ELF-1 (cell line): ENCODE measurements around the gene EXOC7.
"Not testable (repeated sequence)": the region's sequence is repeated elsewhere in the genome, so short reads cannot be mapped to it uniquely, and the experiment has no call there.

Source experiments
- DNase-seq: peaks from one replicate; pipeline ENCODE4 v3.0.0-alpha.2; 2016; ENCODE audit warnings: low read depth, low spot score

Gene EXOC7

DNA sequence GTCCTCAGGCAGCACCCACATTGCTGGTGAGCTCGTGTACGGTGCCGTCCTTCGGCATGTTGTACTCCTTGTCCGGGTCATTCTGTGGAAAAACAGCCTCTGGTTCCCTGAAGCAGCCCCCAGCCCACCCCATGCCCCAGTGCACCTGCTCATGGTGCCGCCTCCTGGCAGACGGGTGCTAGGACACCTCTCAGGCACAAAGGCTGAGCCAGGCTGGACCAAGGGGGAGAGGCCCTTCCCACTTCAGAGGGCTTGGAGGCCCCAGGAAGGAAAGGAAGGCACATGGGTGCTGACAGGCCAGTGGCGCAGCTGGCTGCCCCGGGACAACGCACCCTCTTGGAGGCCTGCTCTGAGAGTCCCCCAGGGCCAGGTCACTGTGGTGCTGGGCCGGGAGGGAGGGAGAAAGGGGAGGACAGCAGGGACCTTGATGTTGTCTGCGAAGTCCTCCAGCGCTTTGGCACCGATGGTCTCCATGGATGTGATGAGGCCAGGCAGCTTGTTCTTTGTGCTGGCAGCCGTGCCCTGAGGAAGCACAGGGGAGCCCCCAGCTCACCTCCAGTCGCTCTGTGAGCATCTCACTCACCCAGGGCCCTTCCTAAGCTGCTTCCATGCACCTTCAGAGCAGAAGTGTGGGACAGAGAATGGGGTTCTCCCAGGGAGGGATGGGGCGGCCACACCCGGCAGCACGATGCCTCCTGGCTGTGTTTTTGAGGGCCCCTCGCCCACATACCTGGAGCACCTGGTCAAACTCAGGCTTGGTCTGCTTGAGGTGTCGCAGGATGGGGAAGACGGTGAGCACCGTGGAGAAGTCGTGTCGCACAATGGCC is 15.3 kb downstream of the EXOC7 start:
- DNase-seq: peak; percentile 30

DNA sequence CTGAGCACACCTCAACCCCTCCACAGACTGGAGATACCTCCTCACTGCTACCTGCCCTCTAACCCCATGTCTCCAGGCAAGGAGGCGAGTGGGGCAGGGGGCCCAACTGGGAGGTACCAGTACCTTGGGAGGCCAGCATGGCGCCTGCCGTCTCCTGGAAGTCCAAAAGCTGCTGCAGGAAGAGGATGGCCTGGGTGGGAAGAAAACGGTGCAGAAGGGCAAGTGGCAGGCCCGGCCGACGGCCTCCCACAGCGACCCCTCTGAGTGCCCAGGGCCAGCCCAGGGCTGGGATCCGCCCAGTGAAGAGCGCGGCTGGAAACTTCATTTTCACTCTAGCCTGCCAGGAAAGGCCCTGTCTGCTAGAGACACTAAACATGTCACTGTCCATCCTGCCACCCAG is 16.1 kb downstream of the EXOC7 start:
- no peak for DNase-seq

DNA sequence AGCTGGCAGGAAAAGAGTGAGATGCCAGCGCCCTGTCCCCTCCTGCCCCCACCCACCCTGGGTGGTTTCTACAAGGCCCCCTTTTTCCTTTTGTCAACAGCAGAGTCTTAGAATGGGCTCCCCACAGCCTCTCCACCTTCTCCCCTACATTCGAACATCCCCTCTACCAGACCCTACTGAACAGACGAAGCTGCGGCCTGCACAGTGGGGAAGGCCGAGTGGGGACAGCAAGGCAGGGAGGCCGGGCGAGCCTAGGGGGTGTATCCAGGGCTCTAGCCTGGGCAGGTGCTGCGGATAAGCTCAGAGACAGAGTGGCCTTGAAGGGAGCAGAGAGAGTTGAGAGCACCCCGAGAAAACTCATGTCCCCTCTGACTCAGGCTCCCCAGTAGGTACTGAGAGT is 17.2 kb downstream of the EXOC7 start:
- DNase-seq: no peak

DNA sequence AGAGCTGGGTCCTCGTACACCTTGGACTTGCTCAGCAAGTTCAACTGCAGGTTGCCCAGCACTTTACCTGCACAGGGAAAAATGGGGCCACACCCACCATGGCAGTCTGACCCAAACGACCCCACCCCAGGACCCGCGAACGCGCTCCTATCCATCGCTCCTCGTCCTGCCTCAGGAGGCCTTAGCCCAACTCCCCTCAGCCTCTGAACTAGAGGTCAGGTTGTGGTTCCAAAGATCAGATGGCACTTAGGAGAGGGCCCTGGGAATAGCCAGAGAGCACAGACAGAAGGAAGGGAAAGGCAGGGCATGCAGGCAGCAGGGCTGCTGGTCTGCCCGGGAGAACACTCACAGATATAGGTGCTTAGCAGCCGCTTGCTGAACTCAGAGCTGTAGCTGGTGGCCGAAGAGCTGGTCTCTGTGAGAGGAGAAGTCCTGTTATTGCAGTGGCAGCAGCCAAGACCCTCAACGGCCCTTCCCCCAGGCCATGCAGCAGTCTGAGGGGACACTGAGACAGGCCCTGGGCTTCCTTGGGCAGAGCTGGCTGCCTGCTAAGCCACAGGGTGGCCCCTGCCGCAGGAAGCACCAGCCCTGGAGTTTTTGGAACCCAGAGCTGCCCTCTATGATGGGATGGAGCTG is 17.7 kb downstream of the EXOC7 start:
- DNase-seq: no peak

DNA sequence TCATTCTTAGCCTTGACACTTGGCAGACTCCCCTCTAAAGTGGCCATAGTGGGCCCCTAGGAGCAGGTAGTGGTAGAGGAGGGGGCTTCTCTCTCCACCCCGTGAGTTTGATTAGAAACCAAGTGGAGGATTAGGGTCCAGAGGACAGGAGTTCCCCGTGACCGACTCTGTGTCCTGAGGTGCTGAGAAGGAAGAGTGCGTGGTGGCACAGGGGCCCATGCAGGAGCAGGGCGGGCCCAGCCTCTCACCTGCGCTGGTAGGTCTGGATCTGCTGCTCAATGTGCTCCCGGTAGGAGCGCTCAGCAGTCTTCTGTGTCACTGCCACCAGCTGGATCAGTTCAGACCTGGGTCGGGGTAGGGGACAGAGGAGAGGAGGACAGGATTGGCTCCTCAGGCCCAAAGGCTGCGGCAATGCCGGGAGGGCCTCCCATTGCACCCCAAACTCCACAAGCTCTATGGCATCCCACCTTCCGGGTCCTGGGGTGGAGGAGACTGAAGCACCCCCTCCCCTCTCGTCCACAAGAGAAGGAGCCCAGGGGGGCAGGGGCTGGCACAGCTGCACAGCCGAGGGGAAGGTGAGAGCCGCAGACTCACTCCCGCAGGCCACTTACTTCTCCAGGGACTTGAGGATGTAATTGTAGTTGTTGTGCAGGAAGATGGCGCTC is 18.4 kb downstream of the EXOC7 start:
- no peak for DNase-seq

DNA sequence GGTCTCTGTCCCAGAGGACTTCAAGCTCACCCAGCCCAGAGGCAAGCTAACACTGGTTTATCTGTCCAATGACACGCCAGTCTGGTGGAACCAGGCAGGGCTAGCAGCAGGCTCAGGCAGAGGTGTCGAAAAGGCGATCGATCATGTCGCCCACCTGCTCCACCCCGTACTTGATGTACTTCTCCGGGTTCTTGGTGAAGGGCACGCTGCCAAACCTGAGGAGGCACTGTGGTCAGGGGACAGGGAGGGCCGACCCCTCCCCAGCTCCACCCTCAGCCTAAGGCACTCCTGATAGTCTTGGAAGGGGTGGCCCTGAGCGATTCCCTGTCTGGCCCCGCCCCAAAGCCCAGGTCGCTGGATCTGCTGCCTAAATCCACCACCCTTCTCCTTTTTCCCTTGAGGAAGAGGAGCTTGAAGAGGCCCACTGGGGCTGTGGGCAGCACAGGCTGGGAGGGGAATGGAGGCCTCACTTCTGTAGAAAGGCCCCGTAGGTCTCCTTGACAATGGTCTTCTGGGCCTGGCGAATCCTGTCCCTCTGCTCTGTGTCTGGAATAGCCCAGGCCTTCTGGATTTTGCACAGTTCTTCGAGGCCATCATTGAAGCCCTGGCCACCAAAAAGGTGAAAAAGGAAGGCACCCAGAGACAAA is 19.9 kb downstream of the EXOC7 start:
- no peak for DNase-seq

DNA sequence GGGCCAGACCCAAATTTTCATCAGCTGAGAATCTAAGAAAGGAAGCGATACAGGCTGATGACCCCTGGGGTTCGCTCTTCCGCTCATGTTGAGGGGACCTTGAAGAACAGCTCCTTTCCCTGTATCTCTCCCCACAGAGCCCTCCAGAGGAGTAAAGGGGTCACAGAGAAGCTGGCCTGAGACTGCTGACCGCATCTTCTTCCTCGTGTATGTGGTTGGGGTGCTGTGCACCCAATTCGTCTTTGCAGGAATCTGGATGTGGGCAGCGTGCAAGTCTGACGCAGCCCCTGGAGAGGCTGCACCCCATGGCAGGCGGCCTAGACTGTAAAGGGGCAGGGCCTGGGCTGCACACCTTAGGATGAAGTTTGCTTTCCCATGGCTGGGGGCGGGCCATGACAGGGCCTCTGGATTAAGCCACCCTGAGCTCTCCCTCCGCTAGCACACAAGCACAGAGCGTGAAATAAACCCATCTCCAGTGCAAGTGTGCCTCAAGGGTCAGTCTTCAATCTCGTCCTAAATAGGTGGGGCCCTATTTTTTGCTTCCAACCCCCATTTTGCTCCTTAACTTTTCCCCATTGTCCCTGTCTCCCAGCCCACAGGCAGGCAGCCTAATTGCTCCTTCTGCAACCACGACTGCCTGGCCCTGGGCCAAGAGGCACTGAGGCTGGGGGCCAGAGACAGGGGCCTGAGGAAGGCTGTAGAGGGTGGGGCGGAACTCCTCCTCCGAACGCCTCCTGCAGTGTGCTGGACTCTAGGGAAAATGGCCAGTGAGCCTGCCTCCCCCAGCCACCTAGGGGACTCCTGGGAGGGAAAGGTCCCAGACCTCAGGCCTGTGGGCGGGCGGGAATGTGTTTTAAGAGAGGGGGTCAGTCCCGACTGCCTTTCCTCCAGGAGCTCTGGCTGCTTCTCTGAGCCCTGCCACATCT is 21.0 kb downstream of the EXOC7 start:
- DNase-seq: no peak

DNA sequence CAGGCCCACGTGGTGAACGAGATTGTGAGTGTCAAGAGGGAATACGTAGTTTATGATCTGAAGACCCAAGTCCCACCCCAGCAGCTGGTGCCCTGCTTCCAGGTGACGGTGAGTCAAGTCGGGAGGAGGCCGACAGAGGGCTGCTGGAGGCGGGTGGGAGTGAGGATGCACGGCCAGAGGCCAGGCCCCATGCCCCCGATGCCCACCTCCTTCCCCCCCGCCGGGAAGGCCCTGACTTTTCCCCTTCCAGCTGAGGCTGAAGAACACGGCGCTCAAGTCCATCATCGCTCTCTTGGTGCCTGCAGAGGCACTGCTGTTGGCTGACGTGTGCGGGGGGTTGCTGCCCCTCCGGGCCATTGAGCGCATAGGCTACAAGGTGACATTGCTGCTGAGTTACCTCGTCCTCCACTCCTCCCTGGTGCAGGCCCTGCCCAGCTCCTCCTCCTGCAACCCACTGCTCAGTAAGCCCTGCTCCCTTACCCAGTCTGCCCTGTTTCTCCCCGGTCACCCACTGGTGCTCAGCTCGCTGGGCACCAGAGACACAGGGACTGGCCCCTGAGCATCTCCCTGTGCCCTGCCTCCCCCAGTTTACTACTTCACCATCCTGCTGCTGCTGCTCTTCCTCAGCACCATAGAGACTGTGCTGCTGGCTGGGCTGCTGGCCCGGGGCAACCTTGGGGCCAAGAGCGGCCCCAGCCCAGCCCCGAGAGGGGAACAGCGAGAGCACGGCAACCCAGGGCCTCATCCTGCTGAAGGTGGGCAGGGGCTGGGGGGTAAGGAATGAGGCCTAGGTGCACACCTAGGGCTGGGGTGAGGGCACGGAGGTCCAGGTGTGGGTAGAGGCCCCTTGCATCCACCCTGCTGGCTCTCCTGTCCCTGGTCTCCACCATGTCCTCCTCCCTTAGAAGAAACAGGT is 22.0 kb downstream of the EXOC7 start:
- no peak for DNase-seq

DNA sequence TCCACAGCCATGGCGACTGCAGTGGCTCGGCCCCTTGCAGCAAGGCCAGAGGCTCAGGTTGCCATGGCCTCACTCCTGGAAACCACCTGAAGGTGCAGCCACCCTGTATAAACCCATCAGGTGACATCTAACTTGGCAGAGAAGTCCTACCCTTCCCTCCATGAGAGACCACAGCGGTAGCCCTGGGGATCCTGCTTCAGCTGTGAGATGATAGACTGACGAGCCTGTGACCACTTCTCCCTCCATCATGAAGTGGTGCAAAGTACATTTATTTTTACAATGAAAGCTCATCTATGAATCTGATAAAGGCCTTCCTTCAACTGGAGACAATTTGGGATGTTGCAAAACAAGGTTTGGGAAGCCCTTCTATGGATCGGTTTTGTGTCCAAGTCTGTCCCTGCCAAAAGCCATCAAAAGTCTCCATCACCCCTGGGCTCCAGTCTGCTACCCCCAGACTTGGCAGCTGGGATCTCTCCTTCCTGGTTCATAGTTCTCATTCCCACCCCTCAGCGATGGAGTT is 22.8 kb downstream of the EXOC7 start:
- DNase-seq: no peak

DNA sequence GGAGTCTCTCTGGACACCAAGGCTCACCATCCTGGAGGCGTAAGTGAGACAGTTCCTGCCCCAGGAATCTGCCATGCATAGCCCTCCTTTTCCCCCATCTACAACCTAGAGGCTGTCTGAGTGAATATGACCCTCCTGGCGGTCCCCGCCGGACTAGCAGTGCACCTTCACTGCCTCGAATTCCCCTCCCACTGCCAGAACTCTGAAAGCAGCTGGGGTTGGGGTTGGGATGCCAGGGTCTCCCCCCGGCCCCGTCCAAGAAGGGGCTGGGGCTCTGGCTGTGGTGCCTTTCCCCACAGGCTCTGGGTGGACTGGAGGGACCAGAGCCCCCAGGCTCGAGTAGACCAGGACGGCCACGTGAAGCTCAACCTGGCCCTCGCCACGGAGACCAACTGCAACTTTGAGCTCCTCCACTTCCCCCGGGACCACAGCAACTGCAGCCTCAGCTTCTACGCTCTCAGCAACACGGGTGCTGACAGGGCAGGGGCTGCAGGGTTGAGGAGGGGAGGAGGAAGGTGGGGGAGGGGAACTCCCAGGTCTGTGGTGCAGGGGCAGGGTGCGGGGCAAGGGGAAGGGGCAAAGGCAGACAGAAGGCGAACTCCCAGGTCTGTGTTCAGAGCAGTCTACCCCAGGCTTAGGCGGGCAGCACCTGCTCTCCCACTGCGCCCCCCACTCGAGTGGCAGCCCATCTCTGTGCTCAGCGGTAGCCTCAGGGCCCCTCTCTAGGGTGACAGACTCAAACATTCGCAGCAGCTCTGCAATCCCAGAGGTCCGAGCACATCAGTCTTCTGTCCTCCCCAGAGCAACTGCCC is 23.4 kb downstream of the EXOC7 start:
- DNase-seq: peak; percentile 64

DNA sequence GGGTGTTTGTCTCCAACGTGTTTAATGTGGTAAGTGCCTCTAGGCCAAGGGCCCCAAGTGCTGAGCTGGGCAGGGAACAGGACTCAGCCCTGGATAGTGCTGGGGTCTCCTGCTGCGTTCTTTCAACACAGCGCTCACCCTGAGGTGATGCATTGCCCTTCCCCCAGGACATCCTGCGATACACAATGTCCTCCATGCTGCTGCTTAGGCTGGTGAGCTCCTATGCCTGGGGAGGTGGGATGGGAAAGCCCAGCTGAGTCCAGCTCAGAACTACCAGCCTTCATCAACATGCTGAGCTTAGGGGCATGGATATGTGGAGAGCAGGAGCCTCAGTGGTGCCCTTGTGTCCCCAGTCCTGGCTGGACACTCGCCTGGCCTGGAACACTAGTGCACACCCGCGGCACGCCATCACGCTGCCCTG is 24.0 kb downstream of the EXOC7 start:
- DNase-seq: peak; percentile 25

DNA sequence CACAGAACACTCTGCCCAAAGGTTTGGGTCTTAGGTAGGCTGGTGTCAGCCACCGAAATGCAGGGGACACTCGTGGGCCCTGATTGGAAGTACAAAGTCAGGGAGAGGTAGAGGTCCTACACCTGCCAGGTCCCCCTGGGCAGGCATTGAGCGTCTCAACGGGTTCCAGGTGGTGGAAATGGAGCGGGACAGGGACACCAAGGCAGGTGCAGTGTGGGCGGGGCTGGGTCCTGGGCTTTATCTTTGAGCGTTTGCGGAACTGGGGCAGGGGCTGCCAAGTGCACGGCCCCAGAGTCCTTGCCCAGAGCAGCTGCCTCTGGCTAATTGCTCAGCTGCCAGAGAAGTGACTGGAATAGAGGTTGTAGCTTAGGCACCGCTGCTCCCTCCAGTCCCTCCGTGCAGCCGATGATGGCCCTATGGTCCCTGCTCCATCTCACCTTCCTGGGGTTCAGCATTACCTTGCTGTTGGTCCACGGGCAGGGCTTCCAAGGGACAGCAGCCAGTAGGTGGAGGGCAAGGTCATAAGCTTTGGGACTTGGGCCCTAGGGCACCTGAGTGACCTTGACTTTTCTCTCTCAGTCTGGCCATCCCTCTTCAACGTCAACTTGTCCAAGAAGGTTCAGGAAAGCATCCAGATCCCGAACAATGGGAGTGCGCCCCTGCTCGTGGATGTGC is 24.6 kb downstream of the EXOC7 start, which contains the start of gene ZACN:
Gene ZACN, plus strand, starts transcription at position 323 of the 675 bp plus-strand sequence. Its CDS starts 83 bp downstream, at position 406.
- DNase-seq: no peak

DNA sequence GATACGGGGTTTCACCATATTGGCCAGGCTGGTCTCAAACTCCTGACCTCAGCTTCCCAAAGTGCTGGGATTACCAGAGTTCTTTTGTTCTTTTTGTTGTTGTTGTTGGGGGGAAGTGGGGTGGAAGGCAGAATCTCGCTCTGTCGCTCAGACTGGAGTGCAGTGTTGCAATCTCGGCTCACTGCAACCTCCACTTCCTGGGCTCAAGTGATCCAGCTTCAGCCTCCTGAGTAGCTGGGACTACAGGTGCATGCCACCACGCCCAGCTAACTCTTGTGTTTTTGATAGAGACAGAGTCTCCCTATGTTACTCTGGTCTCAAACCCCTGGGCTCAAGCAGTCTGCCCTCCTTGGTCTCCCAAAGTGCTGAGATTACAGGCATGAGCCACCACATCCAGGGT is 25.2 kb downstream of the EXOC7 start:
- DNase-seq: not testable (repeated sequence)

DNA sequence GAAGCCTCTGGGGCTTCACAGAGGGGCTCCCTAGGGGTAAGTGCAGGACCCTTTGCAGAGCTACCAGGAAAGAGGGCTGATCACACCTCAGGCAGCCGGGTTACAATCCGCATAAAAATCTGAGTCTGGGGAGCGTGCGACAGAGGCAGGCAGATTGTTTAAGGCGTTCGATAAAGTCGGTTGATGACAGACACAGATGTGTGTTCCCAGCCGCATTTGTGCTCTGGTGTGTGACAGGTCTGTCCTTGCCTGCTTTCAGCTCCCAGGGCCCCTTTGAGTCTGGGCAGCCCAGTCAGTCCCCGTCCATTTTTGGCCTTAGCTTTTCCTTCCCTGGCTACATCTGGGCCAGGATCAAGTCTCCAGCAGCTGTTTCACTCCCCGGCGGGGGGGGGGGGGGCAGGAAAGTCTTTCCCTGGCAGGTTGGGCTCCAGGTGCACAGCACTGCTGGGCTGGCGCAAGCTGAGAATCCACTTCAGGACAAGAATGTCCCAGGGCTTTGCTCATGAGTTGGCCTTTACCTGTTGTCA is 25.9 kb downstream of the EXOC7 start:
- DNase-seq: peak; percentile 42

DNA sequence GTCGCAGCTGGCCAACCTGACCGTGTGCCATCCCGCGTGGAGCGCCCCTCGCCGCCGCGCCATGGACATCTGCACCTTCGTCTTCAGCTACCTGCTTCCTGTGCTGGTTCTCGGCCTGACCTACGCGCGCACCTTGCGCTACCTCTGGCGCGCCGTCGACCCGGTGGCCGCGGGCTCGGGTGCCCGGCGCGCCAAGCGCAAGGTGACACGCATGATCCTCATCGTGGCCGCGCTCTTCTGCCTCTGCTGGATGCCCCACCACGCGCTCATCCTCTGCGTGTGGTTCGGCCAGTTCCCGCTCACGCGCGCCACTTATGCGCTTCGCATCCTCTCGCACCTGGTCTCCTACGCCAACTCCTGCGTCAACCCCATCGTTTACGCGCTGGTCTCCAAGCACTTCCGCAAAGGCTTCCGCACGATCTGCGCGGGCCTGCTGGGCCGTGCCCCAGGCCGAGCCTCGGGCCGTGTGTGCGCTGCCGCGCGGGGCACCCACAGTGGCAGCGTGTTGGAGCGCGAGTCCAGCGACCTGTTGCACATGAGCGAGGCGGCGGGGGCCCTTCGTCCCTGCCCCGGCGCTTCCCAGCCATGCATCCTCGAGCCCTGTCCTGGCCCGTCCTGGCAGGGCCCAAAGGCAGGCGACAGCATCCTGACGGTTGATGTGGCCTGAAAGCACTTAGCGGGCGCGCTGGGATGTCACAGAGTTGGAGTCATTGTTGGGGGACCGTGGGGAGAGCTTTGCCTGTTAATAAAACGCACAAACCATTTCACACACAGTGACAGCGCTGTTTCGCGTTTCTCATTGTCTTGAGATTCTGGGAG is 26.6 kb downstream of the EXOC7 start:
- DNase-seq: peak; percentile 44

DNA sequence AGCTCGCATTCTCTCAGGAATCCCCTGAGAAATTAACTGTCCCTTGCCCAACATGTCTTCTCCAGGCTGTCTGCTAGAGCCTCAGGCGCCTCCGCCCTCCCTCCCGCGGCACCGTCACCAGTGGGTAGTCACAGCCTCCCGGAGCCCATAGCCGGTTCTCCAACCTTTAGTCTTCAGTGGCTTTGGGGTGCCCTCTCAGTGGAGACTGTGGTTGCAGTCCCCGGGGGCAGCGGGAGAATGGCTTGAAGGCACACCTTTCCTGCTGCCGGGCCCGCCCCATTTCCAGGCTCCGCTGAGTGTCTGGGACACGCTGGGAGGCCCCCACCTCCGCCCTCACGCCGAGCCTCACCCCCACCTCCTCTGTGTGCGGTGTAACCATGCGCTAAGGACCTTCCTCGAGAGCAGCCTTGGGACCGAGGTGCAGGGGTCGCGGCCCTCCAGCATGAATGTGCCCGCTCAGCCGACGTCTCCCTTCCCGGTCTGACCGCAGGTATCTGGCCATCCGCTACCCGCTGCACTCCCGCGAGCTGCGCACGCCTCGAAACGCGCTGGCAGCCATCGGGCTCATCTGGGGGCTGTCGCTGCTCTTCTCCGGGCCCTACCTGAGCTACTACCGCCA is 27.3 kb downstream of the EXOC7 start:
- no peak for DNase-seq
